K562 (cell line): ENCODE results near the gene SLC22A4. TPM values are rescaled to one million over a fixed set of nuclear protein-coding genes. Genes with fewer than 3 reads are reported as not detected.
A peak's percentile ranks its signal among the peaks of the same experiment; 100 is the strongest.

Experiments used
- ATAC-seq: fragments of 200-7000 bp; cut with Tn5 transposase; 3 replicates; pipeline ENCODE4 v1.9.1; 2020; ENCODE audit warnings: moderate library complexity
- BruUV-seq: library from RNA; stranded (reverse); fragments of 400-500 nt; replicated peaks from 2 replicates; lab custom pipeline; 2021; lab: Mats Ljungman, UMichigan
- CTCF ChIA-PET: fragments of 300-600 bp; formaldehyde crosslinking; extraction: SDS; loops from one replicate; lab custom pipeline; 2021; ENCODE audit warnings: low intra/inter-chr PET ratio; lab: Yijun Ruan, JAX
- POLR2A ChIA-PET: fragments of 300-600, 350-650 bp; sonication (Branson Sonifier 250); formaldehyde crosslinking; extraction: SDS; loops from one replicate; lab custom pipeline; 2021; ENCODE audit warnings: antibody characterized with exemption, inconsistent platforms; lab: Yijun Ruan, JAX
- DNase-seq, 4 experiments: peaks; one replicate each; pipeline versions ENCODE4 v3.0.0 to v3.0.0-alpha.2; 2011 to 2018; ENCODE audit warnings: low spot score in 3 of 4, mixed read lengths in 3 of 4; ENCODE audit errors: extremely low read depth in 1 of 4
- FAIRE-seq: peaks from 2 replicates; lab custom pipeline; 2011; peaks lifted over from hg19 to GRCh38; lab: Jason Lieb, UNC
- H2AFZ ChIP-seq: 2 replicates; pipeline ENCODE4 v1.6.0; 2011; ENCODE audit warnings: low read depth, low read length, control low read depth, inconsistent platforms
- H3K27ac ChIP-seq: fragments of 200-600 bp; 3 replicates; pipeline ENCODE4 v1.8.0; 2011; ENCODE audit warnings: low read depth, mild to moderate bottlenecking, control low read depth, inconsistent platforms, low read length, moderate library complexity, mixed read lengths; ENCODE audit errors: extremely low read depth
- H3K27me3 ChIP-seq, 2 experiments: fragments of 300-600 bp in 1 of 2; 2 replicates in 1 of 2; 3 replicates in 1 of 2; pipeline versions ENCODE4 v1.6.0 to v1.8.0; 2011; ENCODE audit warnings: inconsistent platforms in 2 of 2, low read length in 2 of 2, mild to moderate bottlenecking in 1 of 2, mixed read lengths in 1 of 2, moderate library complexity in 1 of 2; ENCODE audit not compliant: control insufficient read depth in 2 of 2, insufficient read depth in 2 of 2
- H3K36me3 ChIP-seq: fragments of 300-600 bp; 3 replicates; pipeline ENCODE4 v1.8.0; 2011; ENCODE audit warnings: mild to moderate bottlenecking, low read length, inconsistent platforms; ENCODE audit not compliant: control insufficient read depth, insufficient read depth
- H3K4me1 ChIP-seq, 2 experiments: fragments of 200-600 bp in 1 of 2; replicated peaks in 1 of 2; 2 replicates in 1 of 2; 3 replicates in 1 of 2; pipeline versions ENCODE4 v1.5.1 to v1.8.0; 2011; ENCODE audit warnings: inconsistent platforms in 2 of 2, low read length in 2 of 2, mild to moderate bottlenecking in 1 of 2, mixed read lengths in 1 of 2, moderate library complexity in 1 of 2; ENCODE audit not compliant: control insufficient read depth in 2 of 2, insufficient read depth in 2 of 2
- H3K4me2 ChIP-seq: 2 replicates; pipeline ENCODE4 v1.6.1; 2011; ENCODE audit warnings: low read length, control low read depth, inconsistent platforms, mixed read lengths; ENCODE audit not compliant: insufficient read depth
- H3K4me3 ChIP-seq: fragments of 200-600 bp; sonication (generic), shearing (Covaris generic); 2 replicates; pipeline ENCODE4 v1.5.1; 2016; ENCODE audit warnings: control low read depth, inconsistent platforms
- H3K79me2 ChIP-seq: fragments of 200-600 bp; 3 replicates; pipeline ENCODE4 v1.8.0; 2011; ENCODE audit warnings: low read length, inconsistent platforms; ENCODE audit not compliant: control insufficient read depth, insufficient read depth
- H3K9ac ChIP-seq, 2 experiments: 2 replicates each; pipeline versions ENCODE4 v1.6.0 to v1.6.1; 2011; ENCODE audit warnings: low read depth in 2 of 2, low read length in 2 of 2, control low read depth in 1 of 2, inconsistent platforms in 1 of 2, mild to moderate bottlenecking in 1 of 2, mixed read lengths in 1 of 2; ENCODE audit not compliant: insufficient read depth in 1 of 2
- H3K9me1 ChIP-seq: one replicate; pipeline ENCODE4 v1.6.0; 2011; ENCODE audit warnings: inconsistent platforms, mild to moderate bottlenecking, low read length, moderate library complexity; ENCODE audit not compliant: control insufficient read depth, insufficient read depth
- H3K9me3 ChIP-seq: replicated peaks from 2 replicates; pipeline ENCODE4 v1.5.1; 2011; ENCODE audit warnings: low read depth, low read length, inconsistent platforms; ENCODE audit not compliant: control insufficient read depth, insufficient read depth
- H4K20me1 ChIP-seq: replicated peaks from 2 replicates; pipeline ENCODE4 v1.6.1; 2011; ENCODE audit warnings: low read length, inconsistent platforms, mixed read lengths; ENCODE audit not compliant: control insufficient read depth, insufficient read depth
- FOXA1 ChIP-seq: fragments of 450-650 bp; IDR thresholded peaks from 2 replicates; pipeline ENCODE4 v1.6.1; 2016; ENCODE audit warnings: mild to moderate bottlenecking, borderline replicate concordance
- NRF1 ChIP-seq, 2 experiments: fragments of 450-650 bp; IDR thresholded peaks in 1 of 2; conservative IDR thresholded peaks in 1 of 2; 2 replicates each; pipeline ENCODE4 v1.6.1; 2014; ENCODE audit warnings: mild to moderate bottlenecking in 2 of 2
- ZFX ChIP-seq: sonication (generic); formaldehyde crosslinking; IDR thresholded peaks from 2 replicates; pipeline ENCODE4 v1.8.0; 2022; ENCODE audit warnings: mild to moderate bottlenecking, missing genetic modification reagents, moderate library complexity
- WGBS: fragments of 100-300 bp; shearing (Covaris generic); methylation state at CpG from one replicate; pipeline ENCODE4 v1.1.6; 2016; ENCODE audit warnings: low coverage, mixed read lengths; ENCODE audit not compliant: insufficient coverage; ENCODE audit errors: missing lambda C conversion rate; 5-methylcytosine and 5-hydroxymethylcytosine counted together
- in situ Hi-C: fragments of 300-500 bp; cut with MboI; formaldehyde crosslinking; loops from 4 replicates; pipeline ENCODE4 v1.15.0; 2018; ENCODE audit warnings: inconsistent platforms, mixed read lengths
- intact Hi-C: fragments of 100-400 bp; cut with micrococcal nuclease; formaldehyde crosslinking; loops from 2 replicates; pipeline ENCODE4 v1.14.2; 2022
- polyA plus RNA-seq, 8 experiments: library from polyadenylated mRNA; depleted of rRNA in 4 of 8; stranded (reverse) in 5 of 8; unstranded in 3 of 8; fragments of >200 nt; fragmentation: Nextera tagmentation in 2 of 8; fragmentation: Illumina TruSeq in 1 of 8; extraction: Ambion mirVana in 2 of 8; extraction: Trizol in 1 of 8; gene quantifications; 2 replicates each; pipeline versions ENCODE4 v1.2.1 to v1.2.3, GENCODE V29; 2011 to 2014; ENCODE audit warnings: inconsistent platforms in 1 of 8, missing spikeins in 1 of 8
- total RNA-seq, 7 experiments: library from RNA; depleted of rRNA in 6 of 7; stranded (reverse); fragments of >200 nt in 6 of 7; fragmentation: Illumina TruSeq in 2 of 7; extraction: Trizol in 2 of 7; gene quantifications; 2 replicates each; pipeline versions ENCODE4 v1.2.1 to v1.2.3, GENCODE V29; 2011 to 2021; ENCODE audit warnings: low replicate concordance in 1 of 7

Gene SLC22A4
- total and polyA plus RNA-seq, 9 of the 15 experiments (the other 6 are each of a cell fraction or from before 2014, with no cell fraction given), result 2.7 to 9.5 (median 6.2) TPM

GRCh38 chr5:132265336-132266030 lies 28.7 kb upstream of the SLC22A4 start:
- no peaks in the 10 kb centered on the region for H3K9me1 ChIP-seq
- in situ Hi-C loops, result no loop called here
- DNase-seq, result no peak
- H4K20me1 ChIP-seq, result no peaks in the 10 kb centered on the region
- no peak overlapping the region; the same call in 2 of the 3 replicates for H3K27ac ChIP-seq
- peaks cover 21% of the 10 kb centered on the region; the same call in 2 of the 3 replicates for H3K36me3 ChIP-seq
- 54% methylated on average over 7 of the region's 8 CpGs for WGBS
- H3K27me3 ChIP-seq, result no peaks in the 10 kb centered on the region
- no peaks in the 10 kb centered on the region for H3K9me3 ChIP-seq
- no peak overlapping the region for H3K4me3 ChIP-seq
- intact Hi-C loops, result no loop called here
- TF ChIP-seq FOXA1, result no peak
- TF ChIP-seq NRF1 (conservative IDR thresholded peaks at IDR 0.05 in 1 of 2, IDR thresholded peaks at IDR 0.05 in 1 of 2), result 0 out of 4 replicates have a peak, but pooled peaks of 1 of the 2 experiments have one; percentile 23
- TF ChIP-seq ZFX, result 0 out of 2 replicates have a peak, but pooled peaks have one; percentile 14
- ATAC-seq, result no peak
- H3K4me2 ChIP-seq, result no peak overlapping the region
- no TSS peak for BruUV-seq
- H3K9ac ChIP-seq, result no peak overlapping the region
- CTCF ChIA-PET, result no interaction called here
- POLR2A ChIA-PET, result interaction anchor here (0.6 to 1.7 kb wide), 5 partner anchors 13 to 197 kb away, joined by 3 to 7 read pairs (median 3); partner anchors contain the start of gene SLC22A4
- peaks cover 24 to 38% of the 10 kb centered on the region in 2 experiments; a peak in 4 of 5 replicates for H3K4me1 ChIP-seq
- H2AFZ ChIP-seq, result no peak overlapping the region
- H3K79me2 ChIP-seq, result peaks cover 6% of the 10 kb centered on the region; the same call in 1 of the 3 replicates
- no peak for FAIRE-seq
